RWPE1 (cell line): Measurements from ENCODE around the gene BAZ1B.
A peak's percentile ranks its signal among the peaks of the same experiment; 100 is the strongest.
"Not testable (repeated sequence)": the region's sequence is repeated elsewhere in the genome, so short reads cannot be mapped to it uniquely, and the experiment has no call there.

Experiments
- CTCF ChIA-PET: fragments of 350-600 bp; sonication (Branson Sonifier 250); formaldehyde crosslinking; extraction: SDS; loops from one replicate; lab custom pipeline; 2021; lab: Yijun Ruan, JAX
- POLR2A ChIA-PET: fragments of 400-600 bp; formaldehyde crosslinking; extraction: SDS; loops from one replicate; lab custom pipeline; 2020; ENCODE audit warnings: antibody characterized with exemption; ENCODE audit not compliant: low non-redundant PET; lab: Yijun Ruan, JAX
- DNase-seq: peaks from one replicate; pipeline ENCODE4 v3.0.0; 2012; ENCODE audit warnings: low spot score
- H3K27ac ChIP-seq: fragments of 450-650 bp; 2 replicates; pipeline ENCODE4 v1.5.1; 2017
- CTCF ChIP-seq: fragments of 450-650 bp; conservative IDR thresholded peaks from 2 replicates; pipeline ENCODE4 v1.5.1; 2017; ENCODE audit warnings: low read depth, mild to moderate bottlenecking

BAZ1B gene

GRCh38 chr7:73556208-73557107 lies 34.4 kb upstream of the BAZ1B start:
- H3K27ac ChIP-seq: peak overlapping the region; percentile 97
- CTCF ChIA-PET: no interaction called here
- DNase-seq: no peak
- TF ChIP-seq CTCF: no peak
- POLR2A ChIA-PET: interaction anchor here (0.7 to 1.3 kb wide), 2 partner anchors 9 to 21 kb away, joined by 3 to 5 read pairs; no protein-coding TSS in a partner anchor

DNA sequence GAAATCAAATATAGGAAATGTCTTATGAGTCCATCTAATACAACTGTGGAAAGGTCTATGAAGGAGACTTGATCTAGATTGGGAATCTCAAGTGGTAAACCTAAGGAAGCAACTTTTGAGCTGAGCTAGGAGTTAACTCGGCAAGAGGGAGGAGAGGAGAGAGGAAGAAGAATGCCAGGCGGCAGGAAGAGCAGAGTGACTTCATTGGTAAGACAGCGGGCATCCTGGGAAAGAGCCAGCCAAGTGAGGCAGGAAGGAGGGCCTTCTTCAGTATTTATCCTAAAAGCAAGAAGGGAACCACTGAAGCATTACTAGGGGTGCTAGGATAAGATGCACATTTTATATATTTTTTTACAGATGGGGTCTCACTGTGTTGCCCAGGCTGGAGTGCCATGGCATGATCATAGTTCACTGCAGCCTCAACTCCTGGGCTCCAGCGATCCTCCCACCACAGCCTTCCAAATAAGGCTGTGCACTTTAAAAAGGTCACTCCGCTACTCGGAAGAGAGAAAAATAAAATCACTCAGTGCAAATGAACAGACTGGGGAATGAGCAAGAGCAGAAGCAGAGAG lies 33.4 kb upstream of the BAZ1B start:
- ChIA-PET POLR2A (no interaction called here), CTCF (no interaction called here)
- no peak for TF ChIP-seq CTCF
- H3K27ac ChIP-seq: peak overlapping the region; percentile 97
- no peak for DNase-seq

DNA sequence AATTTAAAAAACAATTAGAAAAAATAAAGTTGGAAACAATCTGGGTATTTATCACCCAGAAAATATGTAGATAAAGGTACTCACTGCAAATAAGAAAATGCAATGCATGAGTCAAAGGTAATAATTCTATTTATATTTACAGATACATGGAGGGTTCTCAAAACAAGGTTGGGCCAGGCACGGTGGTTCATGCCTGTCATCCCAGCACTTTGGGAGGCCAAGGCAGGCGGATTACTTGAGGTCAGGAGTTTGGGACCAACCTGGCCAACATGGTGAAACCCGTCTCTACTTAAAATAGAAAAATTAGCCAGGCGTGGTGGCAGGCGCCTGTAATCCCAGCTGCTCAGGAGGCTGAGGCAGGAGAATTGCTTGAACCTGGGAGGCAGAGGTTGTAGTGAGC lies 28.0 kb upstream of the BAZ1B start:
- POLR2A ChIA-PET, CTCF ChIA-PET, DNase-seq: not testable (repeated sequence)
- H3K27ac ChIP-seq: peak overlapping the region; percentile 37; the same call in 1 of the 2 replicates

- POLR2A ChIA-PET: no interaction called here
- DNase-seq: no peak
- peak overlapping the region; percentile 22; the same call in 1 of the 2 replicates for H3K27ac ChIP-seq
- CTCF ChIA-PET: no interaction called here
- no peak for TF ChIP-seq CTCF
These were observed 27.1 kb upstream of the BAZ1B start for GRCh38 chr7:73549176-73549575.

DNA sequence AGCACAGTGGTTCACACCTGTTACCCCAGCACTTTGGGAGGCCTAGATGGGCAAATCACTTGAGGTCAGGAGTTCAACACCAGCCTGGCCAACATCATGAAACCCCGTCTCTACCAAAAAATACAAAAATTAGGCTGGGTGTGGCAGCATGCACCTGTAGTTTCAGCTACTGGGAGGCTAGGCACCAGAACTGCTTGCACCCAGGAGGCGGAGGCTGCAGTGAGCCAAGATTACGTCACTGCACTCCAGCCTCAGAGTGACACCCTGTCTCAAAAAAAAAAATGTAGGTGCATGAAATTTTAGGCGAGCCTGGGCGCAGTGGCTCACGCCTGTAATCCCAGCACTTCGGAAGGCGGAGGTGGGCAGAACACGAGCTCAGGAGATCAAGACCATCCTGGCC lies 25.7 kb upstream of the BAZ1B start:
- ChIA-PET CTCF (no interaction called here), POLR2A (interaction anchor here (1.0 kb wide), 1 partner anchor 9 kb away, joined by 5 read pairs; the partner anchor contains the start of gene BCL7B)
- peak overlapping the region; percentile 27 for H3K27ac ChIP-seq
- DNase-seq: no peak
- no peak for TF ChIP-seq CTCF

GRCh38 chr7:73544678-73545077 lies 22.6 kb upstream of the BAZ1B start:
- POLR2A ChIA-PET: interaction anchor here (0.8 kb wide), 1 partner anchor 1090 kb away, joined by 3 read pairs; no protein-coding TSS in a partner anchor

More at GRCh38 chr7:73544678-73545077, 22.6 kb upstream of the BAZ1B start:
- CTCF ChIA-PET: interaction anchor here (0.6 kb wide), 1 partner anchor 13 kb away, joined by 3 read pairs; no protein-coding TSS in a partner anchor
- H3K27ac ChIP-seq: no peak overlapping the region
- DNase-seq: no peak
- no peak for TF ChIP-seq CTCF
